Stimulated activated CD4-positive, alpha-beta T cell treated with anti-CD3 and anti-CD28 coated beads, TNF-alpha, amount 100 ng/mL, for 4 hours (primary cell): ENCODE data around the gene PPP1R13B.
"Not testable (repeated sequence)": the region's sequence is repeated elsewhere in the genome, so short reads cannot be mapped to it uniquely, and the experiment has no call there.

Source experiments
- DNase-seq, 3 experiments: peaks; one replicate each; pipeline ENCODE4 v3.0.0-alpha.2; 2020; ENCODE audit warnings: low read depth in 3 of 3

Gene PPP1R13B, protein sequence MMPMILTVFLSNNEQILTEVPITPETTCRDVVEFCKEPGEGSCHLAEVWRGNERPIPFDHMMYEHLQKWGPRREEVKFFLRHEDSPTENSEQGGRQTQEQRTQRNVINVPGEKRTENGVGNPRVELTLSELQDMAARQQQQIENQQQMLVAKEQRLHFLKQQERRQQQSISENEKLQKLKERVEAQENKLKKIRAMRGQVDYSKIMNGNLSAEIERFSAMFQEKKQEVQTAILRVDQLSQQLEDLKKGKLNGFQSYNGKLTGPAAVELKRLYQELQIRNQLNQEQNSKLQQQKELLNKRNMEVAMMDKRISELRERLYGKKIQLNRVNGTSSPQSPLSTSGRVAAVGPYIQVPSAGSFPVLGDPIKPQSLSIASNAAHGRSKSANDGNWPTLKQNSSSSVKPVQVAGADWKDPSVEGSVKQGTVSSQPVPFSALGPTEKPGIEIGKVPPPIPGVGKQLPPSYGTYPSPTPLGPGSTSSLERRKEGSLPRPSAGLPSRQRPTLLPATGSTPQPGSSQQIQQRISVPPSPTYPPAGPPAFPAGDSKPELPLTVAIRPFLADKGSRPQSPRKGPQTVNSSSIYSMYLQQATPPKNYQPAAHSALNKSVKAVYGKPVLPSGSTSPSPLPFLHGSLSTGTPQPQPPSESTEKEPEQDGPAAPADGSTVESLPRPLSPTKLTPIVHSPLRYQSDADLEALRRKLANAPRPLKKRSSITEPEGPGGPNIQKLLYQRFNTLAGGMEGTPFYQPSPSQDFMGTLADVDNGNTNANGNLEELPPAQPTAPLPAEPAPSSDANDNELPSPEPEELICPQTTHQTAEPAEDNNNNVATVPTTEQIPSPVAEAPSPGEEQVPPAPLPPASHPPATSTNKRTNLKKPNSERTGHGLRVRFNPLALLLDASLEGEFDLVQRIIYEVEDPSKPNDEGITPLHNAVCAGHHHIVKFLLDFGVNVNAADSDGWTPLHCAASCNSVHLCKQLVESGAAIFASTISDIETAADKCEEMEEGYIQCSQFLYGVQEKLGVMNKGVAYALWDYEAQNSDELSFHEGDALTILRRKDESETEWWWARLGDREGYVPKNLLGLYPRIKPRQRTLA

GRCh38 chr14:103847451-103848174 lies at the start of gene PPP1R13B:
Gene PPP1R13B, minus strand, starts transcription at chr14:103847575. Its CDS starts 268 bp downstream, at chr14:103847307.
- peak; percentile 92 to 95 (median 92) for DNase-seq

DNA sequence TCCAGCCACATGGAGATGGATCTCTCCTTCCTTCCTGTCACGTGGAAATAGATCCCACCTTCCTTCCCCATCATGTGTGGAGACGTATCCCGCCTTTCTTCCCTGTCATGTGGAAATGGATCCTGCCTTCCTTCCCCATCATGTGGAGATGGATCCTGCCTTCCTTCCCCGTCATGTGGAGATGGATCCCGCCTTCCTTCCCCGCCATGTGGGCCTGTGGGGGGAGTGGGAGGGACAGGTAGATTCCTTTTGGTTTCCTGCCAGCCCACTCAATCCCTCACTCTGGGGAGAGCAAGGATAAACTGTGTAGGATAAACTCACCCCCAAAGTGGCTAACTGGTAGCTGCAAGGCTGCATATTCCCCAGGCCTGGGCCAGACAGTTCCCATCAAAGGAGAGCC lies 49.2 kb upstream of the PPP1R13B start:
- no peak for DNase-seq

DNA sequence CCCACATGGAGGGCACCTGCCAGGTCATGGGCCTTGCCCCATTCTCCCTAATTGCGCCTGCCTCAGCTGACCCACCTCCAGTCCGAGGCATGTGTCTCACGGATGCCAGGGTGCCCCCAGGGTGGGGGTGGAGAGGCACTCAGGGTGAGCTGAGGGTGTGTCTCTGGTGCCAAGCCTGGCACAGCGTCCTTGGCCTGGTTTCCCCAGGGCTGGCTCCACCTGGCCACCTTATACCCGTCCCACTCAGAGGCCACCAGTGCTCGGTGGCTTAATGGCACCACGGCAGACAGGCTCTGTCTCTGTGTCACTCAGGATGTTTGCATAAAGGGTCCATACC lies 47.3 kb upstream of the PPP1R13B start:
- DNase-seq = no peak

GRCh38 chr14:103894034-103894722 lies 46.8 kb upstream of the PPP1R13B start:
- no peak for DNase-seq

DNA sequence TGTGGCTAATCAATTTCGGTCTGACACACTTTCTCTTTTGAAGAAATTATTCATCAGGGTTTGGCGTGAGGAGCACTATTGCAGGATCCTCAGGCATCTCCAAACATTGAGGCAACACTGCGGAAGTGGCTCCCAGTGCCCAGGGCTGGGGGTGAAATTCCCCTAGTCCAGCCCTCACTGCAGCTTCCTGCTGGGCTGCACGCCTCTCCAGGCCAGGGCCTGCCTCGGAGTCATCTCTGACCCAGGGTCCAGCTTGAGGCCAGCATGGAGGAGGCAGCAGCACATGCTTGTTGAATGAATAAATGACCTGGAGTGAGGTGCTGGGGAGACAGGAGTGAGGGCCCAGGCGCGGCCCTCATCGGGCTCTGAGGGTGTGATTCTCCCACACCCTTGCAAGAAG lies 44.9 kb upstream of the PPP1R13B start:
- no peak for DNase-seq

- DNase-seq = no peak
These were observed 44.4 kb upstream of the PPP1R13B start for GRCh38 chr14:103891667-103892215.

- DNase-seq = no peak
These were observed 43.7 kb upstream of the PPP1R13B start for GRCh38 chr14:103890821-103891666.

DNA sequence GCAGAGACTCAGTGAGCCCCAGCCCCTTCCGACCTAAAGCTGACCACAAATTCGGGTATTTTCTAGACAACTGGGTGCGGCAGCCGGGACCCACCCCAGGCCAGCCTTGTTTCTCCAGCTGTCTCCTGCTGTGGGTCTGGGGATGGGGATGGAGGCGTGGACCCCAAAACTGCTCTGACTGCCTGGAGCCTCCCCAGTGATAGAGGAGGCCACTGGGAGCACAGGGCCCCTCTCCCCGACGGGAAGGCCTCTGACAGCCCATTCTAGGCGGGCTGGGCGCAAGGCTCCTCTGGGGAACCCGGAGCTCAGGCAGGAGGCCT lies 42.6 kb upstream of the PPP1R13B start:
- DNase-seq = no peak

DNA sequence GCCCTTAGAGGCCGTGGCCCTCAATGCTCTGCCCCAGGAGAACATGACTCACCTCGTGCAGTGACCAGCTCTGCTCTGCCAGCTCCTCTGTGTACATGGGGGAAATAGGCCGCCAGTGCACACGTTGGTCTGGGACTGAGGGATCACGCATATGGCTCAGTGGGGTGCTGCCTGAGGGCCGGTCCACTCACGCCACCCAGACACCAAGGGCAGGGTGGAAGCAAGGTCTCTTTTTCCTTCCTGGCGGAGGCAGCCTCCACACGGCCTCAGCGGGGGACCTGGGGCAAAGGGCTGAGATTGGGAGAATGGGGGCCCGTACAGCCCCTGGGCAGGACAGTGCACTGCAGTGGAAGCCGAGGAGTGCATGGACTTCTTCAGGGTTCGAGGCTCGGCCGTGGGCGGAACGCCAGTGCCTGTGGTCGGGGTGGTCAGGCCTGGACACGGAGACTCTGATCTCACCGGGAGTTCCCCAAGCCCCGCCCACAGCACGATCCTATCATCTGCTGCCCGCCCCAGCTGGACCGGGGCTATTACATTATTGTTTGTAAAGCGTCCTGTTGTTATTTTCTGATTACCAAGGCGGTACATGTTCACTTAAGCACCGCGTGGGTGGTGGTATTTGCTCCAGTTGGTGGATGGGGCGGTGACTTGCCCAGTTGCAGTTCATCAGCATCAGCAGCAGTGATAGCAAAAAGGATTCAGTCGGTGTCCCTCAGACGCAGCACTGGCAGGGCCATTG lies 42.1 kb upstream of the PPP1R13B start:
- no peak for DNase-seq

DNA sequence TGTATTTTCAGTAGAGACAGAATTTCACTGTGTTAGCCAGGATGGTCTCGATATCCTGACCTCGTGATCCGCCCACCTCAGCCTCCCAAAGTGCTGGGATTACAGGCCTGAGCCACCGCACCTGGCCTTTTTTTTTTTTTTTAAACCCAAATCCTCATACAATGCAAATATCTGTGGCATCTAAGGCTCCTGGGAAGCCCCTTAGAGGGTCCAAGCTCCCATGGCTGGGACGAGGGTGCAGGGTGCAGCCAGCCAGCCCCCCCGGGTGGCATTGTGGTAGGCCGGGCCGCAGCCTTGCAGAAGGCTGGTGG lies 41.6 kb upstream of the PPP1R13B start:
- not testable (repeated sequence) for DNase-seq

DNA sequence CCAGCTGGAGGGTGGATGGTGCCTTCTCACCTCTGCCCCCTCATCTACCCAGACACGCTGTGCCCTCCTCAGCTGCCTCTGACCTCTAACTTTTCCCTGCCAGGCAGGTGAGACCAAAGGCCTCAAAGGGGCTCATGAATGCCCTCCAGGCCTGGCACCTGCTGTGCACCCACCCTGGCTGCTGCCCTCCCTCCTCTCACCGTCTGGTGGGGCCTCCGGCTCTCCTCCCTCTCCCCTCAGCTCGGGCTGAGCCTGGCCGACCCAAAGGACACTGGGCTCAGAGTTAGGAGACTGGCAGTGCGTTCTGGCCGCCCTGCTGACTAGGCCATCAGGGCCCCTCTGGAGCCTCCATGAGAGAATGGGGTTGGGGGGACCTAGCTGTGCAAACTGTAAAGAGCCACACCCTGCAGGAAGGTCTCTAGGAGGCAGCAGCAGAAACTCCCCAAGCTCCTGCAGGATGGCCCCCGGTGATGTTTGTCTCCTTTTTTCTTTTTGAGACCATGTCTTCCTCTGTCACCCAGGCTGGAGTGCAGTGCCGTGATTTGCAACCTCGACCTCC lies 40.3 kb upstream of the PPP1R13B start:
- no peak for DNase-seq

DNA sequence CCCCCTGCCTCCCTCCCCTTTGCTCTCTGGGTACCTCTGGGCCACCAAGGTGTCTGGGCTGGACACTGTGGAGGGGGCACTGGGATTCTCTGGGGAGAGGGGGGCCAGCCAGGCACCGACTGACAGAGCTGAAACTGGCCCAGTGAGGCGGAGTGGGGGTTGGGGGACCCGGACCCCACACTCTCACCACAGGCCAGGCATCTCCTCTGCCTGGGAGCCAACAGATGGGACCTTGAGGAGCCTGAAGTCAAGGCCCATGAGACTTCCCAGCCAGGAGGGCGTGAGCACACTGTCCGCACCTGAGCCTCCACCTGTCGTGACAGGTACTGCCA lies 39.8 kb upstream of the PPP1R13B start:
- no peak for DNase-seq

DNA sequence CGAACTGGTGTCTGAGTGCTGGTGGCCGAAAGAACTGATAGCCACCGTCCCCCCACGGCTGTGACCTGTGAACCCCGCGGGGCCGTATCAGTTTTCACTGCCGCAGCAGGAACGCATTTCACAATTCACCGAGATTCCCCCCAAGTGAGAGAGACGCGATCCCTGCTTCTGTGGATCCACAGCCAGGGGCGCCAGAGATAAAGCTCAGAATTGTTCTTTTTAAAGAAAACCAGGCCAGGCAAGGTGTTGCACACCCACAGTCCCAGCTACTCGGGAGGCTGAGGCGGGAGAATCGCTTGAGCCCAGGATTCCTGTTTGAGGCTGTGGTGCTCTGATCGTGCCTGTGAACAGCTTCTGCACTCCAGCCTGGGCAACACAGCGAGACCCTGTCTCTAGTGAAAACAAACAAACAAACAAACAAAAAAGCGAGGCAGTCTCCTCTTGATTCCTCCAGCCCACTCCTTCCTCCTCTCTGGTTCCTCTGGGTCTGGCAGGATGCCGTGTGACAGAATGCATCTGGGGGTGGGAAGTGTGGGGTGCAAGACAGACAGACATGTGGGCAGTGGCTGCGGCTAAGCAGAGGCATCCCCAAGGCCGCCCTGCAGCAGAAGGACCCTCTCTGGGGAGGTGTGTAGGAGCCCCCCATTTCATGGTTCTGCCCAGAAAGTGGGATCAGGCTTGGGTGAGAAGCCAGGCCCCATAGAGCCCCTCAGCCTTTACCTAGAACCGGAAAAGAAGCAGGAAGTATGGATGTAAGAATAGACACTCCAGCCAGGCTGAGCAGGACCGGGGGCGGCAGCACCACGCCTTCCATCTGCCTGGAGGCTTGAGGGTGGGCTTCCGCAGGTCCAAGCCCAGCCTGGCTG lies 39.2 kb upstream of the PPP1R13B start:
- no peak for DNase-seq

DNA sequence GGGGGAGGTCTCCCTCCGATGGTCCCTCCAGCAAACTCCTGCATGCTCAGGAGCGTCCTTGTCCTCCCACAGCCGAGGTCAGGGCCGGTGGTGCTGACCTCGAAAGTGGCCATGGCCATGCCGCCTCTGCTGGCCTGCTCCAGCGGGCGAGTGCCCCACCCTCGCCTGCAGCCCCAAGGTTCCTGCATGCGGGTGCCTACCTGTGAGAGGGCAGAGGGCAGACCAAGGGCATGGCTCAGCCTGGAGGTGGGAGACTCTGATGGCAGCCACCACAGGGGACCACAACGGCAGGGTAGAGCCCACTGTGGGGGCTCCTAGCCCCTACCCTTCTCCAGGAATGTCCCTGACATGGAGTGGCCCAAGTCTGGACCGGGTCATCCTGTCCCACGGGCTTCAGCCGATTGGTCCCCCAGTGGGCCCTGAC lies 38.1 kb upstream of the PPP1R13B start:
- no peak for DNase-seq

- no peak for DNase-seq
These were observed 37.5 kb upstream of the PPP1R13B start for GRCh38 chr14:103884854-103885253.

DNA sequence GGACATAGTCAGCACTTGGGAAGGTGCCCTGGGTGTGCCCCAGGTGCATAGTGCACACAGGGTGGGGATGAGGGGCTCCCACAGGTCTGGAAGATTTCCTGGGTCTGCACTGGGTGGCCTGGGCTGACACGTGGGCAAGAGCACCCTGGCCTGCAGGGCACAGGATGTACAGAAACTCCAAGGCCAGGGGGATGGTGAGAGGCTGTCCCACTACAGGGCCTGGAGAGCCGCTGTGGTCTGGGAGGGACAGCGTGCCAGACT lies 35.8 kb upstream of the PPP1R13B start:
- DNase-seq = no peak

GRCh38 chr14:103882503-103883262 lies 35.3 kb upstream of the PPP1R13B start:
- DNase-seq = no peak
